NCI-H2171 (cell line): ENCODE results near the gene KIDINS220.

Experiments
- DNase-seq: peaks from one replicate; lab custom pipeline; 2025; lab: John Stamatoyannopoulos, UW

KIDINS220 gene

DNA sequence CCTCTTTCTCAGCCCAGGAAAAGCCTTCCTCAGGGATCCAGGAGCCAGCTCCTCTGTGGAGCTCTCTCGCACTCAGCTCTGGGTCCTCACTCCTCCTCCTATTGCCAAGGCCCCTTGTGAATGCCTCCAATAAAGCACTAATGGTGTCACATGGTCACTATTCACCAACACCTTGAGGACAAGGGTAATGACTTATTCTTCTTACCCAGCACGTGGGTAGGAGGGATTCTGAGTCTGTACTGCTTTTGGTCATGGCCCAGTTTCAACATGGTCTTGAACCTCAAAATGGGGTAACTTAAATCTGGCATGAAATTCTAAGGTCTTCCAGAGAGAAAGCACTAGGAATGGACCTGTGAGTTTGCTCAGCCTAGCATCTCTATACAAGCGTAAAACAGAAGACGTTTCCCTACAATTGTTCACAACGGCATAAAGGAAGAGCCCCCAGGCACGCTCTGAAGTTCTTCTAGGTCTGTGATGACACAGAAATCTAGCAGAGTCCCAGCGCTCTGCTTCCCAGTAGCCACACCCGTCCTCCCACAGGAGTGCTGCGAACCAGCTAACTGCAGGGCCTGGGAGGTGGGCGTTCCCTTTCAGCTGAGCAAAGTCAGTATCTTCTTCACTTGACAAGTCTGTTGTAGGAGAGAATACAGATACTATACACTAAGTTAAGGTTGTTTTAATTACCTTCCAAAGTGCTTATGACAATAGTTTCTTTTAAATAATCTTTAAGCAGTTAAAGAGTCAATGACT, 14.6 kb upstream of the KIDINS220 start:
- no peak for DNase-seq

- DNase-seq, result peak; percentile 39
These were observed 13.6 kb upstream of the KIDINS220 start for GRCh38 chr2:8850845-8851487.

GRCh38 chr2:8849327-8849726, 11.9 kb upstream of the KIDINS220 start:
- DNase-seq, result no peak

DNA sequence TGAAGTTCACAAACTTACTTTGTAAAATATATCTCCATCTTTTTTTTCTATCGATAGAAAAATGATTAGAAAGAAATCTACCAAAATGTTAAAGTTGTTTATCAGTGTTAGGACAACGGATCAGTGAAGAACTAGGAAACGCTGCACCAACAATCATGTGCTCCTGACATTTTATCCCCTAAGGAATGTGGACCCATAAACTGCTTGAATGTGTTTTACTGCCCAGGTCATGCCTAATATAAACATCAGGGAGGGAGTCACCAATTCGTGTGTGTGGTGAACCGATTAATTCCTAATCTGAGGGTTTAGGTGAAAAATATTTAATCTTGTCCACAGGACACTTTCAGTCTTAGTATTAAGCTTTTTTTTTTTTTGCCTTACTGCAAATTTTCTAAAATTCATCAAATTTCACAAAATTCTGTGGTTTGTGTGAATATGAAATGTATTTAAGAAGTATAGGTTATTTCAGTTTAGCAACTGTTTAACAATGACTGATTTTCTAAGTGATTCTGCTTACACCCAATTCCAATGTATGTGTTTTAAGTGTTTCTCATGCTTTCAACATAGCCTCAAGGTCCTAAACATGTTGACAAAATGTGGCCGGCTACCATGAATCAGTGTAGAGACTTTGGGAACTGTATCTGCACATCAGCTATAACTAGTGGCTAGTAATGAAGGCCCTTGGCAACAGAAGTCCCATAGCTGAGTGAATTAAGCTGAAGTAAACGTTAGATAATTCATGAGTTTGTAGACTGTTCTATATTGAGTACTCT, 11.1 kb upstream of the KIDINS220 start:
- no peak for DNase-seq

- no peak for DNase-seq
These were observed 10.0 kb upstream of the KIDINS220 start for GRCh38 chr2:8847400-8847799.

DNA sequence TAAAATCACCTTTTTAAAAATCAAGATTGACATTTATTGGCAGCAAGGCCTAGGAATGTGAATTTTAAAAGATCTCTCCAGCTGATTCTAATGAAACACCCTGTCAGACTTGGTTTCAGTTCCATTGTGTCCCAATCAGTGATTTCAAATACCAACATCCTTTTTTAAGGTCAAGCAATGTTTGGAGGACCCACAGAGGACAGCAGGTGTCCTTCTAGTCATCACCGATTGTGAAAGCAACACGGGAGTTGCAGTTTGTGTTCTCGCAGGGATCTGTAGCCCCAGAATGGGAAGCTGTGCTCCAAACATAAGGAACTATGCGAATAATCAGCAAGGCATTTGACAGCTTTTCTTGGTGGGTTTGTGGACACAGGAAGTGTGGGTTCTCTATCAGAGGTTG, 4.5 kb upstream of the KIDINS220 start:
- no peak for DNase-seq

DNA sequence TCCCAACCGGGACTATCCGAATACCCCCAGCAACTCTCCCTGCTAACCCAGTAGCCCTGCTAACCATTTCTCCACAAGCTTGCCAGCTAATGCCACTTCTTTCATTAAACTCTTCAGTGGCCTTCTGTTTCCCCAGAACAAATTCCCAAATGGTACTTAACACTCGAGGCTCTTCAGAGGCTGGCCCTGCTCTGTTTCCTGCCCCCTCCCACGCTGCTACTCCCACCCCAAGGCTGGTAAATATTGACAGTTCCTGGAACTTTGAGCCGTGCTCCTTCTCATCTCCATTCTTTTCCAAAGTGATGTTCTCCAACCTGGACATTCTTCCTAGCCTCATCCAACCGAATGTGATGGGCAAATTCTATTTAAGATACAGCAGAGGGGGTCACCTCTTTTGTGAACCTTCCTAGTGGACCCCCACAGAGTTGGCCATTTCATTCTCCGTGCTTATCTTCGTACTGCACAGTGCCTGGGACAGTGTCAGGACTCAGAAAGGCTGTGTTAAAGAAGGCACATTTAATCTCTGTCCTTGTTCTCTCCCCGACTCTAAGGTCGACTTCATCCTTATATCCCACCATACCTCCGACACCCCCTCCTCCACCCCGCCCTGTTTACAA, 3.2 kb upstream of the KIDINS220 start:
- no peak for DNase-seq

DNA sequence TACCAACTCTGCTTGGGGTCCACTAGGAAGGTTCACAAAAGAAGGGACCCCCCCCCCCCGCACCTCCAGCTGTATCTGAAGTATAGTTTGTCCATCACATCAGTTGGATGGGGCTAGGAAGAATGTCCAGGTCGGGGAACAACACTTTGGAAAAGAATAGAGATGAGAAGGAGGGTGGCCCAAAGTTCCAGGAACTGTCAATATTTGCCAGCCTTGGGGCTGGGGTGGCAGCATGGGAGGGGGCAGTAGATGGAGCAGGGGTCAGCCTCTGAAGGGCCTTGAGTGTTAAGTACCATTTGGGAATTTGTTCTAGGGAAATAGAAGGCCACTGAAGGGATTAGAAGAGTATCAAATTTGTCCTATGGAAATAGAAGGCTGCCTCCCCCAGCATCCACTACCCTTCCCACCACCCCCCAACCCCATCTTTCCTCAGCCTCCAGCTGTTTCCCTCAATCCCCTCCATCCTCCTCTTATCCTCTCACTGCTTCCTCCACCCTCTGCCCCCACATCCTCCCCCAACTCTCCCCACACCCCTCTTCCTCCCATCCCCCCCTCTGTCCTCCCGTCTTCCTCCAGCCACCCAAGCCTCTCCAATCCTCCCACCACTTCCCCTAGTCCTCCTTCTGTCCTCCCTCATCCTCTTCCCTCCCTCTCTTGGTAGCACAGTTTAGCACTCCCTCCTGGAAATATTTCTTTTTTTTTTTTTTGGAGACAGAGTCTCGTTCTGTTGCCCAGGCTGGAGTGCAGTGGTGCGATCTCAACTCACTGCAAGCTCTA, 2.0 kb upstream of the KIDINS220 start:
- no peak for DNase-seq

- no peak for DNase-seq
These were observed 355 bp upstream of the KIDINS220 start for GRCh38 chr2:8837795-8838140.

DNA sequence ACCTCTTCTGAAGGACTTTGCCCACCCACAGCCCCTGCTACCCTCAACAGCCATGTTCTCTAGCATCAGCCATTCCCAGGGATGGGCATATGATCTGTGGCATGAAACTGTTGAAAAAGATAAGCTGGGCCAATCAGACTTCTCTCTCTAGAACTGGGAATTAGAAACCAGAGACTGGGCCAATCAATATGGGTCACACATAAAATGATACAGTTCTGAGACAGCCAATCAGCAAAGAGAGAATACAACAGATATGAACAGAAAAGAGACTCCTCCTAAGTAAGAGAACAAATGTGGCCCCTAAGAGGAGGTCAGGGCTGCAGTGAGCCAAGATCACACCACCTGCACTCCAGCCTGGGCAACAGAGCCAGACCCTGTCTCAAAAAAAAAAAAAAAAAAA, 2.1 kb downstream of the KIDINS220 start:
- DNase-seq, result no peak

DNA sequence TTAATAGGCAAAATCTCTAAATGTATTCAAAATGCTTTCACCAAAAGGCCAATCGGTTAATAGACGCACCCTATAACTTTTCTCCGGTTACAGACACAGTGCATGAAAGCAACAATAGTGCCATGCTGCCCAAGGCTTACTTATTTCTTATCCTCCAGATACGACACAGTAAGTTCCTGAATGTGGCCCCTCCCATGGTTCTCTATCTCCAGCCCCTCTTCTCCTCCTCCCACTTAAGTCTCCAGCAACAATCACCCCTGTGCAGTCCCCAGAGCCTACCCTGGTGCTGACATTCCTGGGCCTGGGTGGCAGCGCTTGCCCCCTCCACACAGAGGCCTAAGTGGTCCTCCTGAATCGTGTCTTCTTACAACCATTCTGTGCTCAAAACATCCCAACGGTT, 3.6 kb downstream of the KIDINS220 start:
- DNase-seq, result no peak

DNA sequence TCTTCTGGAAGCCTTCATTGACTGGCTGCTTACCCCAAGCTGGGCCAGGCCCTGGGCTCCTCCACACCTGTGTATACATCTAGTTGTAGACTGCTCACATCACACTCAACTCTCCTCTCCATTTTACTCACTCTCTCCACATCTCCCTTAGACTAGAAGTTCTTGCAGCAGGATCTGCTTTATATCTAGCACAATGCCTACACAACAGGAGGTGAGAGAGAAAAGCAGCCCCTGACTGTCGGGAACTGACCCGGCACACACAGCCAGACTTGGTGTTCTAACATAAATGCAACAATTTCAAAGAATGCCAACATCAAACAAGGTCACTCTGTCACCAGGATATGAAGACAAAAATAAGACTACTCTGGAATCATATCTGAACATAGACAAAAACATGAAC, 5.9 kb downstream of the KIDINS220 start:
- no peak for DNase-seq

DNA sequence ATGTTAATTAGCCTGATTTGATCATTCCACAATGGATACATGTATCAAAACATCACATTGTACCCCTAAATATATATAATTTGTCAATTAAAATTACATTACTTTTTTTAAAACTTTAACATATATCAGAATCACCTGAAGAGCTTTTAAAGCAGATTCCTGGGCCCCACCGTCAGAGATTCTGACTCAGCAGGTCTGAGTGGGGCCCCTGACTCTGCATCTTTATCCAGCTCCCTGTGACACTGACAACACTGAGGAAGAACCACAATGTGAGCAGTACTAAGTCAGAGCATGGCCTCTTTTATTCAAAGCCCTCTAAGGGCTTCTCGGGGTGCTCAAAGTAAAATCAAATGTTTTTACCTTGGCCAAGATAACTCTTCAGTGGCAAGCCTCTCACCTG, 9.7 kb downstream of the KIDINS220 start:
- DNase-seq, result no peak

DNA sequence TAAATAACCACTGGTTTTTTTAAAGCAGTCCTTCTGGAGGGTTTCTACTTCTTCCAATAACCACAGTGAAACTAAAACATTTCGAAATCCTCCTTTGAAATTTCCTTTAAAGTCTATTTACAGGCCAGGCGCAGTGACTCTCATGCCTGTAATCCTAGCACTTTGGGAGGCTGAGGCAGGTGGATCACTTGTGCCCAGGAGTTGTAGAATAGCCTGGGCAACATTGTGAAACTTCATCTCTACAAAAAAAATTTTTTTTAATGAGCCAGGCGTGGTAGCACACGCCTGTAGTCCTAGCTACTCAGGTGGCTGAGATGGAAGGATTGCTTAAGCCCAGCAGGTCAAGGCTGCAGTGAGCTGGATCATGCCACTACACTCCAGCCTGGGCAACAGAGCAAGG, 15.2 kb downstream of the KIDINS220 start:
- DNase-seq, result no peak

- DNase-seq, result no peak
These were observed 15.9 kb downstream of the KIDINS220 start for GRCh38 chr2:8821276-8822217.

DNA sequence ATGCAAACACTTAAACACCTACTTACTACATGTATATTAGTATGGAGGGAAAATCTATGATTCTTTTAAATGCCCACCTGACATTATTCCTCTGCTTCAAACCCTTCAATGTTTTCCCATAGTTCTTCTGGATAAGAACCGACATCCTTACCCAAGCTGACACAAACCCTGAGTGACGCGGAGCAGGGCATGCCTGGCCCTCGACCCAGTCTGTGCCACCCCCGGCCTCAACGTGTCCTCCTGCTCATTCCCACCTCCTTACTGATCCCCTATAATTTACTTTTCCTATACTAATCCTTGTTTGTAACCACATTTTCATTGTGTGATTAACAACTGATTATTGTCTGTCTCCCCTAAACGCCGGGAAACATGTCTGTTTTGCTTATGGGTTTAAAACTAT, 17.5 kb downstream of the KIDINS220 start:
- no peak for DNase-seq

DNA sequence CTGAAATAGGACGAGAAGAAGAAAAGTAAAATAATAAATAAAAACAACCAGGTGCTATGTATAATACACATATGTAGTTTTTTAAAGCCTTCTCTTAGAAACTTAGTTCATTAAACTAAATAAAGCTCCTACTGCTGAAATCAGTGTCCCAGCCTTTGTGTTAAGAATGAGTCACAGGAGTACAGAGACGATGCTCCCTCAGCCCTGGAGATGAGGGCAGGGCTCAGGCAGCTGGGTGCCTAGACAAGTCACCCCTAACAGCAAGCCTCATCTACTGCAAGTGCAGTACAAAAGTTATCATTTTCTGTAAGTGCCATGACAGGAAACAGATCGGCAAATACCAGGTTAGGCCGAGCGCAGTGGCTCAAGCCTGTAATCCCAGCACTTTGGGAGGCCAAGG, 18.2 kb downstream of the KIDINS220 start:
- no peak for DNase-seq

- DNase-seq, result no peak
These were observed 20.2 kb downstream of the KIDINS220 start for GRCh38 chr2:8817221-8817620.

- DNase-seq, result no peak
These were observed 30.3 kb downstream of the KIDINS220 start for GRCh38 chr2:8806885-8807704.
